HG02973 (cell line): ENCODE results near the gene CCNJL.
"Not testable (repeated sequence)": the region's sequence is repeated elsewhere in the genome, so short reads cannot be mapped to it uniquely, and the experiment has no call there.

Source experiments
- ATAC-seq: cut with Tn5 transposase; IDR thresholded peaks from one replicate; pipeline ENCODE4 v1.9.1; 2021; ENCODE audit warnings: moderate library complexity; ENCODE audit not compliant: unreplicated experiment

Gene CCNJL

DNA sequence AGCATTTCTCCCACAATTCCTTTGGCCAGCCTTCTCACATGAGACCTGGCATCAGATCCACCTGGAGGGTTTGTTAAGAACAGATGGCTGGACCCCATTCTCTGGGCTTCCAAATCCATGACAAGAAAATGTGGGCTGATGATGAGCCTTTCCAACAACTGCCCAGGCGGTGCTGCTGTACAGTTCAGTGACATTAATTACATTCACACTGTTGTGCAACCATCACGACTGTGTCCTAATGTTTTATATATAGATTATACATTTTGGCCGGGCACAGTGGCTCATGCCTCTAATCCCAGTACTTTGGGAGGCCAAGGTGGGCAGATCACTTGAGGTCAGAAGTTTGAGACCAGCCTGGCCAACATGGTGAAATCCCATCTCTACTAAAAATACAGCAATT is 22.4 kb upstream of the CCNJL start:
- not testable (repeated sequence) for ATAC-seq

DNA sequence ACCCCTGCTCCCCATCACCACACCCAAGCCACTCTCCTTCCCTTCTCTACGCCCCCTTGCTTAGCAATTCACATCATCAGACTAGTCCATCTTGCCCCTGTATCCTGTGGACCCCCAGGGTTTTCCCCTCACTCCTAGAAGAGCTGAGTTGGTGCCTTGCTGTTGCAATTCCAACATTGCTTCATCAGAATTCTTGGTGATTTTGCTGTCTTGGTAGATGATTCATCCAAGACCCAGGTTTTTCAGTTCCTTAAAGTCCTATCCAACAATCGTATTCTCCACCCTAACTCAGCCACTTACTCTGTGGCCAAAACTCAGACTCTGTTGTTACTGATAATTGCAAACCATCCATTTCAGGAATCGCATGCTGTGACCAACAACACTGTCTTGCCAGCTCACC is 21.4 kb upstream of the CCNJL start:
- ATAC-seq = no peak

DNA sequence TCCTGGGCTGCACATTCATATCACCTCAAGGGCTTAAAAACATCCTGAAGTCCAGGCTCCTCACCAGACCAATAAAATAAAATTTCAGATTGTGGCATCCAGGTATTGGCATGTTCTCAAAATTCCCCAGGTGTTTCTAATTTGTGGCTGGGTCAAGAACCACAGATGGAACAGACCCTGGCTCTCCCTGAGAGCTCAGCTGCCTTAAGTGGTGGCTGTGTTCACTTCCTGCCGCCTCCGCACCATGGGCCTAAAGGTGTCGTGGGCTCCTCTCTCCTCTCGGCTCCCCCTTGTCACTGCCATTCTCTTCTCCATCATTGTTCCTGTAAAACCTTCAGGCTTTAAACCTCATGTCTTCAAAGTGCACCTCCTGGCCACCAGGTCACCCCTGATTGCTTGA is 17.8 kb upstream of the CCNJL start:
- no peak for ATAC-seq

DNA sequence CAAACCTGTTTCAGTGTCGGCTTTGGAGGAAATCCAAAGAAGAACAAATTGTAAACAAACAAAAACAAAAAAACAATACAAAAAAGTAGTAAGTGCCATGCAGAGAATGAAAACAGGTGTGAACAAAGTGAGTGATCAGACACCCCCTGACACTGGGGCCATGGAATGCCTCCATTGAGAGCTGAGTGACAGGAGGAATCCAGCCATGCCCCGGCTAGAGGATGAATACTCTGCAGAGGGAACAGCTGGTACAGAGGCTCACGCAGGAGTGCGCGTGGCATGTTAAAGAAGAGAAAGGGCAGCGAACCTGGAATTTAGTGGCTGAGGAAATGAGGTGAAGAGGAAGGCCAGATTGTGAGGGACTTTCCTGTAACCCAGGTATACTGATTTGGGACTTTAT is 15.5 kb upstream of the CCNJL start:
- ATAC-seq = no peak

DNA sequence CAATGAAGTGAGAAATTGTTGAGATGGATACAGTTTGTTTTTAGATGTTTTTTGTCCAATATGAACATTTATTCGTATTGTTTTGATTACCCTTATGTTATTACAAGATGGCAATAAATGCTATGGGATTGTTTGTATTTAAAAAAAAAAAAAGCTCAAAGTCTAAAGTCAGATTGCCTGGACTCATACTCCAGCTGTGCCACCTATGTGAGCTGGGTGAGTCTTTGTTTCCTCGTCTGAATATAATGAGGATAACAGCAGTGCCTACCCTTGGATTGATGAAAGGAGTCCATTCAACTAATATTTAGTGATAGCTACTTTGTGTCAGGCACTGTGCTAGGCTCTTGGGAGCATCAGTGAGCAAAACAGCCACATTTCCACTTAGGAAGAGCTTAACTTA is 14.6 kb upstream of the CCNJL start:
- ATAC-seq = no peak

DNA sequence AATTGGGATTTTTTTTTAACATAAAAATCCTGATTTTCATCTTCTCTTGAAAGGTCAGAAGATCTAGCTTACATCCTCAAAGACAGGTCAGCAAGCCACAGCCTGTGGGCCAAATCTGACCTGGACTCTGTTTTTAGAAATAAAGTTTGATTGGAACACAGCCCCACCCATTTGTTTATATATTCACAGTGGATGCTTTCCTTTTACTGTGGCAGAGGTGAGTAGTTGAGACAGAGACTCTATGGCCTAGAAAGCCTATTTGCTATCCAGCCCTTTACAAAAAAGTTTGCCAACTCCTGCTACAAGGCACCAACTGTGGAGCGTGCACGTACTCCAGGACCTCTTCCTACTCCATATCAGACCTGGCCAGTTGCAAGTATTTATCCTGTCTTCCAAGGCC is 13.4 kb upstream of the CCNJL start:
- no peak for ATAC-seq

DNA sequence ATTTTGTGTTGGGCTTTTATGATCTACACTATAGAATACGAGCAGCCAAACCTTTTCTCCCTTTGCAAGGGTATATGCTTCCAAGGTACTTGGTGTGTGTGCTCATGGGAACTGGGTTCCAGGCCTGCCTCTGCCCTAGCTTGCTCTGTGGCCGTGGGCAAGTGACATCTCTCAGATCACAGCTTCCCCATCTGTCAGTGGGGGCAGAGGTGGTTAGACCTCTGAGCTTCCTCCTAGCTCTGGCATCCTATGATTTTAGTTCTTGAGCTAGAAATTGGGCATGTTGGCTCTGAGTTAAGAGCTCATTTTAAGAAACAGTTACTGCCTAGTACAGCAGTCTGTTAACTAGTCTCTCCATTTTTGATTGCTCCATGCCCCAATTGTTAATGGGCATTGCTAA is 12.5 kb upstream of the CCNJL start:
- ATAC-seq = no peak

DNA sequence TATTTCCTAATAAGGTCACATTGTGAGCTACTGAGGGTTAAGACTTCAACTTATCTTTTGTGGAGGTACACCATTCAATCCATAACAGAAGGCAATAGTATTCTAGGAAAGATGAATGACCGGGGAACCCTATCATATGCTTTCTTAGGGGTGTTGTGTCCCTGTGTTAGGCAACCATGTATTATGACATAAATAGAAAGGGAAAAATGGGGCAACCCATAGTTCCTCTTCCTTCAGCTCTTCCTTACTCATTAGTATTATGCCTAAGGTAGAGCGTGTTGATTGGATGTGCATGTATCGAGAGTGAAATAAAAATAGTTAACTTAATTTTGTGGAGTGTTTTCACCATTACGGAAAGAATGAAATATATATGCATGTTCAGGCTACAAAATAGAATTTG is 6.0 kb upstream of the CCNJL start:
- no peak for ATAC-seq

DNA sequence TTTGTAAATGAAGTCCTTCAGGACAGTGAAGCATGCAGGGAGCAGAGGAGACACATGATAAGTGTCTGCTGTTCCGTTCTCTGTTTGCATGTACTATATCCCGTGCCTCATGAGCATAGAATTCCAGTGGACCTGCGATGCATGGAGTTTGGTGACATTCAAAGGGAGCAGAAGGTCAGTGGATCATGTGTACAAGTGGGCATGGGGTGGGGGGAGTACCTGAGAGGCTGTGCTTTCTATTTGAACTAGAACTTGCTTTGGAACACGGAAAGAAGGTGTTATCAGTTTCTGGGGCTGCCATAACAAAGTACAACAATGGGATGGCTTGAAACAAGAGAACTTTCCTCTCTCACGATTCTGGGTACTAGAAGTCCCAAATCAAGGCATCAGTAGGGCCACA is 5.1 kb upstream of the CCNJL start:
- no peak for ATAC-seq

DNA sequence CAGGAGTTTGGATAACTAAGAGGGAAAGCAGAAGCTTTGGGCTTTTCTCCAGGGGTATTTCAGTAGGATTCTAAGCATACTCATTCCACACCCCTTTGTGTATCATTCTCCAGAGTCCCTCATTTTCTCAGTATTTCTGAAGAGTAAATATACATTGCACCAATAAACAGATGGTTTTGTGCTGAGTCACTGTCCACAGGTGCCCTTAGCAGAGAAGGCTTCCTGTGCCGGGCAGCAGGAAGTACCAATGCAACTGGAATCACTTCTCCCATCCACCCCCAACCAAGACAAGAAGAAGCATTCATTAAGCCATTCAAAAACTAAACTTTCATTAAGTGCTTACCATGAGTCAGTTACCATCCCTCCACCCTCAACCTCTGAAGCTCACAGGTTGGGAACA is 3.6 kb upstream of the CCNJL start:
- no peak for ATAC-seq

DNA sequence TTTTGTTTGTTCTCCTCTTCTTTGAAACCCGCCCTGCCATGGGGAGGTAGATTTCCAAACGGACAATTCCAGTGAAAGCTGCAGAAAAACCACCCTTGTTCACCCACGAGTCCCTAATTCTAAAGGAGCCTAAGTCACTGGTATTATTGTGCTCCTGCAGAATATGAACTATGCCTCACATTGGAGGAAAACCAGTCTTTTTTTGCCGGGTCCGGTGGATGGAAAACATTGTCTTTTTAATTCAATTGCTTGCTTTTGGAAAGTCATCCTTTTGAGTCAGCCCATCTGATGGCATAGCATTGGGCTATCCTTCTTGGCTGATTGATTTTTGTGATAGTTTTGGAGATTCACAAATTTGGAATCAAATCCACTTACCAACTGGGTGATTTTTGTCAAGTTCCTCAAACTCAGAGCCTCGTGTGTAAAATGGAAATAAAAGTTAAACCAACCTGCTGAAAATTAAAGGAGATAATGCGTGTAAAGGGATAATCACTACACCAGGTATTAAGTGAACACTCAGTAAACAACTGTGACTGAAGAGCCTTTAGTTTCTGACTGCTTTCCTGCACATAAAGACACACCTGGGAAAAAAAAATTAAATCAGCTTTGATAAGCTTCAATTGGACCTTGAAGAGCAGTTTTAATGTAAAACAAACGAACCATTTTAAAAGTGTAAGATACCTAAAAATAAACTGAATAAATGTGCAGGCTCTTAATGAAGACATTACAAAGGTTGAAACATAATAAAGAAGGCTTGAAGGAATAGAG is 780 bp upstream of the CCNJL start:
- ATAC-seq = no peak

DNA sequence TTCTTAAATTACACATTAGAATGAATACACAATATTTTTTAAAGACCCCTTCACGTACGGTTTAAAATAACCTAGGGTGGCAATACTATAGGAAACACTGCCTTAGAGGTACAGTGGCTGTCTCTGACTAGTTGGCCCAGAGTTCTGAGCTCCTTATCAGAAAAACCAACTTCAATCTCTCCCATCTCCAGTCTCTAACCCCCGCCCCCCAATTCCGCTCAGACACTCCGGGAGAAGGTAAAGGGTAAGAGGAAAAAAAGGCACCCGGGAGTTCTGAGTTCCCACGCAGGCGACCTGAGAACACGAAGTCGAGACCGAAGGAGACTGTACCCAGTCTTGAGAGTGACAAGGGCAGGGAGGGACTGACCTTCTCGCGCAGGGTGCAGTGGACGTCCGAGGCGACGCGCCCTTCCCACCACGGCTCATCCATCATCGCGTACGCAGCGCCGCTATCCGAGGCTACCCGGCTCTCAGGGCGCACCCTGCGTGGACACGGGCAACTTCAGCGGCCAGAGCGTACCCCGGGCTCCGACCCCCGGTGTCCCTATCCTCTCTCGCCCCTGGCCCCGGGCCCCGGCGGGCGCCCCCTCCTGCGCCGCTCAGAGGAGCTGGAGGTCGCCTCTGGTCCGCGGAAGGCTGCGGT is 752 bp downstream of the CCNJL start:
- no peak for ATAC-seq

DNA sequence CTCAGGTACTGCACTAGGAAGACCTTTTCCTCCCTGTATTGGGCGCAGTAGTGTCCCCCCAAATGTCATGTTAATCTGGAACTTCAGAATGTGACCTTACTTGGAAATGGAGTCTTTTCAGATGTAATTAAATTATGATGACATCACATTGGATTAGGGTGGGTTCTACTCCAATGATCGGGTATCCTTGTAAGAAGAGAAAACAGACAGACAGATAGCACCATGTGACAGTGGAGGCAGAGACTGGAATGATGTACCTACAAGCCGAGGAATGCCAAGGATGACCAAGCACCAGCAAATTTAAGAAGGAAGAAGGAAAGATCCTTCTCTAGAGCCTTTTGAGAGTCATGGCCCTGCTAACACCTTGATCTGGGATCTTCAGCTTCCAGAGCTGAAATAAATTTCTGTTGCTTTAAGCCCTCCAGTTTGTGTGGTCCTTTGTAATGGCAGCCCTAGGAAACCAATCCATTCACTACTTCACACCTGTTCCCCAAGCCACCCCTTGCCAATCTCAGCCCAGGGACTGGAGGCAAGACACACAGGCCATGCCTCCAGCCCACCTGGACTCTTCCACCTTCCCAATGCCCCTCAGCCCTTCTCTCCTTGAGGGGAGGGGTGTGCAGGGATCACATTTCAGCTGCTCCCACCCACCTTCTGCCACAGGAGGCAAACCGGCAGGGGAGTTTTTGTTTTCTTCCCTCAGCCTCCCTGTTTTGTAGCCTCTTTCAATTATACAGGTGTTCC is 1.6 kb downstream of the CCNJL start:
- ATAC-seq = no peak

DNA sequence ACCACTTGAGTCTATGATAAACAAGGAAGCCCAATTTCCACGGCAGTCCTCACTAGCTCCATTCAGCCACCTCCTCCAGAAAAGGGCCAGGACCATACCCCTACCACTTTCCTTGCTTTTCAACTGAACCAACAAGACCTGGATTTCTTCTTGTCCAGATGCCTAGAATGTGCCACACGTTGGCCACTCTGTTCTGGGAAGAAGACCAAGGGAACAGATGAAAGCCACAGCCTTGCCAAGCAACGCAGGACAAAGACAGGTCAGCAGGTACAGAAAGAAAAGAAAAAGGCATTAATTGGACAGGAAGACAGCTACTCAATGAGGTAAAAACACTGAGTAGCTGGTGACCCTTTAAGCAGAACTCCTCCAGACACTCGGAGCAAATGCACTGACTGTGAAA is 2.2 kb downstream of the CCNJL start:
- no peak for ATAC-seq

DNA sequence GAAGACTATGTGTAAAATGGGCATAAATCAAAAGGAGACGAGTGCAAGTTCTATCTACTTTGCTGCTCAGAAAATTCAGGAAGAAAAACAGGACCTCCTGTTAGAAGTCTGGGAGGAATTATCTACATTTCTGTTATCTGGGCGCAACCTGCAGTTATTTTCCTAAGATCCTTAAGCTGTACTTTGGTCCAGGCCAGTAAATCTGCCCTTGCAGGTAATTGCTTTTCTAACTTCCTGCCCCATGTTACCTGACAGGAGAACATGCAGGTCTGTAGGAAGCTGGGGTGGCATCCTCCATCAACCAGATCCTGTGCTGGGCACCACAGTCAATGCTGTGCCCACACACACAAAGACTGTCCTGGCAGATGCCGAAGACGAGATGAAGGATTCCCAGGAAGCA is 5.7 kb downstream of the CCNJL start:
- ATAC-seq = no peak

DNA sequence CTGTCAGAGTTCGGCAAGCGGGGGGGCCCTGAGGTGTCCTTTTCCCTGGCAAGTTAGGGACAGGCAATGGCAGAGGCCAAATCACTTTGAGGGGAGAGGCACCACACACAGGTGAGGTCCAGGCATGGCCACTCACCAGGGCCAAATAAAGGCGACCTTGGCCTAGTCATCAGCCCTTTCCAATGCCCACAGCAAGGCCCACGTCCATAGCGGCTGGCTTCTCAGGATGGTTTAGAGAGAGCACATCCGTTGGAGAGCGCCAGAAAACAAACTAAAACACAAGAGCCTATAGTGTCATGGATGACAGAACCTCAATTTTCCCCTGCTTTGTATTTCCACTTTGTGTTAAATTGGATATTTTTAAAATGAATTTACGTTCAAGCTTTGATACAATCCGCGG is 7.0 kb downstream of the CCNJL start:
- no peak for ATAC-seq

DNA sequence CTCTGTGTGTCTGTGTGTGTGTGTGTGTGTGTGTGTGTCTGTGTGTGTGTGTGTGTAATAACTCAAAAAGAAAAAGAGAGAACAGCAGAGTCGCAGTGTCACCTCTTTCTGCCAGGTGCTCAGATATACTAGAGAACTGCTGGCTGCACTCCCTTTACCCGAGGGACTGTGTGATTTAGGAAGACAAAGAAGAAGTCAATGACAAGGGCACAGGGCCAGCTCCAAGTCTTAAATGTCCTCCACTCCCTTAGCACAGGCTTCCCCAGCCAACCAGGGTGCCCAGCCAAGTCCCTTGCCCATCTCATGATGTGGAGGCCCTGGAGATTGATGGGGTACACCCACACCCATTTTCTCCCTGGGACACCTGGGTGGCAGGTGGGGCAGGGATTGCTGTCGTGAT is 8.7 kb downstream of the CCNJL start:
- no peak for ATAC-seq

DNA sequence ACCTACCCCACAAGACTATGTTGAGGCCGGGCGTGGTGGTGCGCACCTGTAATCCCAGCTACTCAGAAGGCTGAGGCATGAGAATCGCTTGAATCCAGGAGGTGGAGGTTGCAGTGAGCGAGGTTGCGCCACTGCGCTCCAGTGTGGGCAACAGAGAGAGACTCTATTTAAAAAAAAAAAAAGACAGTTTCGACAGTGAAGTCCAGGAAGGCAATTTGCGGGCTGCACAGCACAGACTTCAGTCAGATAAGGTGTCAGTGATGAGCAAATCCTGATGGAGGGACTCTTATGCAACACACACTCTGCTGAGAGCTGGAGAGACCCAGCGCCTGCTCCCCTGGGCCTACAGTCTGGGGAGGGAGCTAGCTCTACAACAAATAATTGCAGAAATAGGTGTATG is 14.2 kb downstream of the CCNJL start:
- ATAC-seq = no peak

DNA sequence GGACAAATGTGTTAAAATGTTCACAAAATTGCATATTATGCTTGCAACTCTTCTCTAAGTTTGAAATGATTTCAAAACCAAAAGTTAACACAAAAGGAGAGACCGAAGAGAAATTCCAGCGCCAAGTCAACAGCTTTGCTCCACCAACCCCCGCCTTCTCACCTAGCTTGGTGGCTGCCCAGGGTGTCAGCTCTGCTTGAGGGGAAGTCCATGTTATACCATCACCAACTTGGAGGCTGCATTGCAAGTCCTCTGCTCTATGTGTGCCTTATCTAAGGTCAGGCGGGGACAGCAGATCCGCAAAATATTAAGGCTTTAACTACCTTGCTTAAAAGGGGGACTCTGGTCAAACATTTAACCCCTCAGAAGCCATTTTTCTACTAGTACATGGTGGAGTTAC is 14.6 kb downstream of the CCNJL start:
- no peak for ATAC-seq

DNA sequence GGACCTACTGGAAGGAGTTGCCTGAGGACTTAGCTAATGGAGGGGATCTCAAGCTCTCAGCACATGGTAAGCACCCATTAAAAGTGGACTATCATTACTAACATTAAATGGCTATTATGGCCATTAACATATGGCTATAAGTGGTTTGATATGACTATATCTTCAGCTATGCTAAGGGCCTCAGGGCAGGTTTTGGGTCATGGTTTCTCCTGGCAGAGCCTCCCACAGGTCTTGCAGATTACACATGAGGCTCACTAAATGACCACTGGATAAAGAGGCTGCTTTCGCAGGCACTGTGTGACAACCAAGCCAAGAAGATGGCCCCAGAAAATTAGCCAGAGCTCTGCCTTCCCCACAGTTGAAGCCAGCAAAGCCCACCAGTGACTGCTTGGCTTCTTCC is 15.4 kb downstream of the CCNJL start:
- no peak for ATAC-seq

DNA sequence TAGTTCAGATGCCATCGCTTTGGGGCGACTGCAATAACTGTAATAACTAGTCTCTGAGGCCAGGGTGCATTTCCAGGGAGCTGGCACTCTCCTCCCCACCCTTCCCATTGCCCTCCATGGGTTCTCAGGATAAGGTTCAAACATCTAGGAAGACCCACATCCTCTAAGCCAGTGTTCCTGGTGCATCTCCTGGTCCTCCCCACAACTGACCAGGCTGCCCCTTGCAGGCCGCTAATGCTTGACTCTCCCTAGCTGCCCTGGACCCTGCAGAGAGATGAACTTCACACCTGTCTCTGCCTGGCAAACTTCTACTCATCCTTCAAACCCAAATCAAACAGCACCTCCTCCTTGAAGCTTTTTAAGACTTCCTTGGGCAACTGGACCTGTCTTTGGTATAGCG is 15.9 kb downstream of the CCNJL start:
- ATAC-seq = no peak

DNA sequence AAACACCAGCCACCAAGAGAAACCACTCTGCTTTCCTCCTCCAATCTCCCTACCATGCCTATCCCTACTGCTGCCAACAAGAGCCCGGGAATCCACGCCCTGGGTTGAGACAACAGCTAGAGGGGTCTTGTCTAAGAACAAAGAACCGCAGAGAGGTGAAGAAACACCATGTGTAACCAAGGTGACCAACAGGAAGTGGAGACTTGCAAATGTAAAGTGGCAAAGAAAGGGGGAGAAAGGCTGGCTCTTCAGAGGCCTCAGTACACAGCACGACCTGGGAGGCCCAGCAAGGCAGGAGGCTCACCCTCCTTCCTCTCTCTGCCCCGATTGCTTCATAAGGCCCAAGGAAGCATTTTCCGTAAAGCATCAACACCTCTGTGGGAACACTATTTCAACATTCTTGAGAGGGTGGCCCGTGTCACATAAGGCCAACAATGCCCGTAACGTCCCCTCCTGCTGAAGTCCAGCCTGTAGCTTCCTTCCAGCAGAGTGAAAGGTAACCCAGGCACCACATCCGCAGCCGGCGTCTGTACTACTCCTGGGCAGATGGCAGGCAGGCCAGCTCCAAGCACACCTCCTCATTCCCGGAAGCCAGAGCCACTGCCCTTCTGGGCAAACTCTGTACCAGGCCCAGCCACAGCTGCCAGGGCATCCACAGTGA is 18.3 kb downstream of the CCNJL start:
- ATAC-seq = no peak
